GM10266 (cell line): ENCODE data around the gene PTPRN.

Source experiments
- DNase-seq: peaks from one replicate; pipeline ENCODE4 v3.0.0; 2012; ENCODE audit errors: extremely low spot score
- CTCF ChIP-seq: IDR thresholded peaks from 2 replicates; pipeline ENCODE4 v1.5.1; 2012; ENCODE audit warnings: mild to moderate bottlenecking, low read depth; ENCODE audit not compliant: control insufficient read depth, insufficient read depth; ENCODE audit errors: missing control alignments

Gene PTPRN

DNA sequence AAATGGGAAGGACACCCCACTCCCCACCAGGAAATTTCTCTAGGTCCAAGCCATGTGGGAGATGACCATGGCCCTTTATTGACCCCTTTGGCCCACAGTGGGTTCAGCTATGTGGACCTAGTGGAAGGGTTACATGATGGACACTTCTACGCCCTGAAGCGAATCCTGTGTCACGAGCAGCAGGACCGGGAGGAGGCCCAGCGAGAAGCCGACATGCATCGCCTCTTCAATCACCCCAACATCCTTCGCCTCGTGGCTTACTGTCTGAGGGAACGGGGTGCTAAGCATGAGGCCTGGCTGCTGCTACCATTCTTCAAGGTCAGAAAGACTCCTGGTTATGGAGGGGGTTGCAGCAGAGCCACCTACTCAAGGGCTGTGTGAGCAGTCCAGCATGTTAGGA, 62.6 kb downstream of the PTPRN start:
- TF ChIP-seq CTCF = no peak
- no peak for DNase-seq

- no peak for TF ChIP-seq CTCF
Observed at GRCh38 chr2:219245899-219246230, 63.3 kb downstream of the PTPRN start.

DNA sequence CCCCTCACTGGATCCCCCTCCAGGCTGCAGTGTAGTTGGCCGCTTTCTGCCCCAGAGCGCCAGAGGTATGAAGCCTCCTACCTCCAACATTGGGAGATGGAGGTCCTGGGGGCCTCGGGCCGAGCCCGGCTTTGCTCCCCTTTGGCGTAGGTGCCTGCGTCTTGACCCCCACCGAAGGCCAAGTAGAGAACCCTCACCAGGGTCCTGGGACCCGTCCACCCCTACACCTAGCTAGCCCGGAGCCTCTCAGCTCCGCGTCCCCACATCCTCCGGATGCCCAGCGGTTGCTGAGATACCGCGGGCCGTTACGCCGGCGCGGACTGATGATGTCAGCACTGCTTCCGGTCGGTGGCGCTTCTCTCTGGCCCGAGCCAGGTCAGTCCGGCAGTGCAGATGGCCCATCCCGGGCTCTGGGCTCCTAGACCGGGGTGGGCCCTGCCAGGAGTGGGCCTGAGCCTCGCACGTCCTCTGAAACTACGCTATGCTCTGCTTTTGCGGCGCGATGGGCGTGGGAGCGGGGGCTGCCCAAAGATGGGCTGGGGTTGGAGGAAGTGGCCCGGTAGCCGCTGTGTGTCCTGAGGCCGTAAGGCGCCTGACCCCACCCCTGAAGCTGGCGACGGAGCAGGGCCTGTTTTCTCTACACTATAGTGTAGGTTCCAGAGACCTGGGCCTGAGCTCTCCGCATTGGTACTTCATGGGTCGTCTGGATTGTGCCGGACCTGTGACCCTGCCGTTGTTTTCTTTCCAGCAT, 63.9 kb downstream of the PTPRN start, which contains the start of the genes GLB1L and STK16:
TSS of gene GLB1L (minus strand) at position 297 of the 751 bp plus-strand sequence. CDS start 1,871 bp downstream, outside the sequence.
TSS of gene STK16 (plus strand) at position 332 of the 751 bp plus-strand sequence. CDS start 521 bp downstream, outside the sequence.
- no peak for TF ChIP-seq CTCF
- peak; percentile 91 for DNase-seq

More at GRCh38 chr2:219245899-219246230, 63.3 kb downstream of the PTPRN start:
- no peak for DNase-seq

- DNase-seq = no peak
- TF ChIP-seq CTCF = no peak
Observed at GRCh38 chr2:219244789-219245147, 64.4 kb downstream of the PTPRN start.

- DNase-seq = no peak
- TF ChIP-seq CTCF = no peak
Observed at GRCh38 chr2:219243291-219243761, 65.9 kb downstream of the PTPRN start.
